Upper lobe of left lung (tissue), 6 donors: ENCODE data around the gene TUT7. TPM values are rescaled to one million over a fixed set of nuclear protein-coding genes. Genes with fewer than 3 reads are reported as not detected.

Experiments
- ATAC-seq, 2 donors: fragments of 200-7000 bp; cut with Tn5 transposase; one replicate each; pipeline ENCODE4 v1.9.1; 2022; ENCODE audit warnings: mild to moderate bottlenecking in 2 of 2, moderate library complexity in 2 of 2; ENCODE audit not compliant: low FRiP score in 2 of 2
- DNase-seq, 2 donors: peaks; one replicate each; pipeline ENCODE4 v3.0.0-alpha.2; 2019 to 2020
- H3K27ac ChIP-seq, 4 donors: fragments of 200-600 bp; sonication (generic); one replicate each; pipeline ENCODE4 v1.5.1; 2016 to 2019
- H3K27me3 ChIP-seq, 4 donors: fragments of 200-600 bp; sonication (generic); one replicate each; pipeline ENCODE4 v1.5.1; 2017 to 2019
- H3K36me3 ChIP-seq, 4 donors: fragments of 200-600 bp; sonication (generic); one replicate each; pipeline ENCODE4 v1.5.1; 2016 to 2019
- H3K4me1 ChIP-seq, 4 donors: fragments of 200-600 bp; sonication (generic); one replicate each; pipeline ENCODE4 v1.5.1; 2018 to 2019
- H3K4me3 ChIP-seq, 4 donors: fragments of 200-600 bp; sonication (generic); one replicate each; pipeline ENCODE4 v1.5.1; 2017 to 2019; ENCODE audit warnings: mild to moderate bottlenecking in 2 of 4, moderate library complexity in 1 of 4
- H3K9me3 ChIP-seq, 4 donors: fragments of 200-600 bp; sonication (generic); one replicate each; pipeline ENCODE4 v1.5.1; 2018 to 2019
- CTCF ChIP-seq, 6 experiments: fragments of 450-650 bp in 4 of 6; fragments of 200-600 bp in 2 of 6; sonication (generic) in 2 of 6; IDR thresholded peaks; one replicate each; pipeline ENCODE4 v1.5.1; 2016 to 2019; ENCODE audit warnings: antibody characterized with exemption in 6 of 6
- EP300 ChIP-seq, 4 donors: sonication (generic); formaldehyde crosslinking; IDR thresholded peaks; one replicate each; pipeline ENCODE4 v1.5.1; 2017; ENCODE audit warnings: antibody characterized with exemption in 4 of 4, control low read depth in 2 of 4
- POLR2A ChIP-seq, 4 donors: fragments of 450-650 bp; IDR thresholded peaks; one replicate each; pipeline ENCODE4 v1.5.1; 2016 to 2017; ENCODE audit warnings: antibody characterized with exemption in 4 of 4, mild to moderate bottlenecking in 2 of 4
- POLR2AphosphoS5 ChIP-seq, 2 donors: sonication (generic); formaldehyde crosslinking; IDR thresholded peaks; one replicate each; pipeline ENCODE4 v1.5.1; 2017; ENCODE audit warnings: antibody characterized with exemption in 2 of 2
- WGBS, 2 donors: methylation state at CpG; one replicate each; pipeline ENCODE4 v1.1.5; 2017 to 2018; 5-methylcytosine and 5-hydroxymethylcytosine counted together
- total RNA-seq, 6 donors: library from RNA; depleted of rRNA in 4 of 6; stranded (reverse); fragments of >200 nt in 4 of 6; gene quantifications; one replicate each; pipeline versions ENCODE4 v1.1.0 to v1.2.1, GENCODE V29; 2016 to 2021
- donor health status: DM: no; HTN: no; CAD: no; lungs with moderate emphysema.
- donor health status: DM: no; HTN: yes; CAD: no; lungs with severe emphysema.

The TUT7 gene
- total RNA-seq, 6 donors from 2014 or later: 28.6 to 159 (median 47.3) TPM

DNA sequence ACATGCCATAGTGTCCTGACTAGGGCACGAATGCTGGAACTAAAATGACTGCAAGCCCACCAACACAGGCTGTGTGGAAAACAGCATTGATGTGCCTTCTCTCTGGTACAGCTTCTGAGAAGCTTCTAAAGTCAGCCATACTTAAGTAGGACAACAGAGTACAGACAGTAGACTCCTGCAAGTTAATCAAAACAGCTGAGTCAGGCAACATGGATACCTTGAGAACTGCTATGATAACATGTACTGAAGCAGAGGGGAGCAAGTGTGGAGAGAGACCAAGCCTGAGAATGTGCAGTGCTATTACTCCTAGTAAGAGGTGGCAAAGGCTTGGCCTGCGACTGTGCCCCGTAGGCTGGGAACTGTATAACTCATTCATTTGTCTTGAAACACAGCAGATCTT is 74.4 kb downstream of the TUT7 start:
- DNase-seq: no peak
- no peak for TF ChIP-seq POLR2A (IDR thresholded peaks at IDR 0.05)
- no peak for TF ChIP-seq EP300 (IDR thresholded peaks at IDR 0.05)
- no peak for TF ChIP-seq POLR2AphosphoS5 (IDR thresholded peaks at IDR 0.05)
- no peak for TF ChIP-seq CTCF (IDR thresholded peaks at IDR 0.05)
- Histone ChIP-seq H3K9me3 (no peaks in the 10 kb centered on the region), H3K27me3 (no peaks in the 10 kb centered on the region), H3K36me3 (peaks cover 0 to 3% (median 0%) of the 10 kb centered on the region in 4 donors), H3K4me3 (no peak overlapping the region), H3K27ac (no peak overlapping the region), H3K4me1 (peaks cover 23 to 53% (median 33%) of the 10 kb centered on the region in 4 donors)
- 91 to 98% methylated on average over 3 of the region's 3 CpGs for WGBS, 2 donors
- ATAC-seq: no peak

GRCh38 chr9:86277072-86277471 is 77.1 kb downstream of the TUT7 start:
- Histone ChIP-seq H3K4me1 (peaks cover 17 to 46% (median 27%) of the 10 kb centered on the region in 4 donors), H3K27me3 (no peaks in the 10 kb centered on the region), H3K9me3 (no peaks in the 10 kb centered on the region), H3K27ac (no peak overlapping the region), H3K4me3 (no peak overlapping the region), H3K36me3 (peaks cover 0 to 22% (median 12%) of the 10 kb centered on the region in 4 donors)
- WGBS, 2 donors: 24 to 52% methylated on average over 1 of the region's 1 CpG
- DNase-seq: no peak
- ATAC-seq: no peak
- TF ChIP-seq EP300 (IDR thresholded peaks at IDR 0.05) (no peak), CTCF (IDR thresholded peaks at IDR 0.05) (no peak), POLR2AphosphoS5 (IDR thresholded peaks at IDR 0.05) (no peak), POLR2A (IDR thresholded peaks at IDR 0.05) (no peak)

DNA sequence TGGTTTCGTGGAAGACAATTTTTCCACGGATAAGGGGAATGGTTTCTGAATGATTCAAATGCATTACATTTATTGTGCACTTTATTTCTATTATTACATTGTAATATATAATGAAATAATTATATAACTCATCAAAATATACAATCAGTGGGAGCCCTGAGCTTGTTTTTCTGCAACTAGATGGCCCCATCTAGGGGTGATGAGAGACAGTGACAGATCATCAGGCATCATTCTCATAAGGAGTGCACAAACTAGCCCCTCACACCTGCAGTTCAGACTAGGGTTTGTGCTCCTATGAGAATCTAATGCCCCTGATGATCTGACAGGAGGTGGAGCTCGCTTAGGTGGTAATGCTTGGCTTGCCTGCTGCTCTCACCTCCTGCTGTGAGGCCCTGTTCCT is 78.2 kb downstream of the TUT7 start:
- no peak overlapping the region for H3K4me3 ChIP-seq
- H3K27ac ChIP-seq: no peak overlapping the region
- H3K27me3 ChIP-seq: no peaks in the 10 kb centered on the region
- TF ChIP-seq EP300 (IDR thresholded peaks at IDR 0.05): no peak
- TF ChIP-seq POLR2A (IDR thresholded peaks at IDR 0.05): no peak
- no peak for TF ChIP-seq CTCF (IDR thresholded peaks at IDR 0.05)
- TF ChIP-seq POLR2AphosphoS5 (IDR thresholded peaks at IDR 0.05): no peak
- peaks cover 12 to 37% (median 21%) of the 10 kb centered on the region in 4 donors for H3K4me1 ChIP-seq
- WGBS, 2 donors: 94 to 96% methylated on average over 3 of the region's 3 CpGs
- peaks cover 0 to 33% (median 21%) of the 10 kb centered on the region in 4 donors for H3K36me3 ChIP-seq
- no peak for ATAC-seq
- no peaks in the 10 kb centered on the region for H3K9me3 ChIP-seq
- DNase-seq: no peak

GRCh38 chr9:86274821-86275643 is 79.2 kb downstream of the TUT7 start:
- Histone ChIP-seq H3K27me3 (no peaks in the 10 kb centered on the region), H3K9me3 (no peaks in the 10 kb centered on the region), H3K27ac (no peak overlapping the region), H3K4me3 (no peak overlapping the region), H3K4me1 (peaks cover 3 to 28% (median 13%) of the 10 kb centered on the region in 4 donors), H3K36me3 (peaks cover 0 to 34% (median 22%) of the 10 kb centered on the region in 4 donors)
- DNase-seq (no peak), ATAC-seq (no peak)
- 73 to 76% methylated on average over 7 of the region's 7 CpGs for WGBS, 2 donors
- no peak for TF ChIP-seq POLR2AphosphoS5 (IDR thresholded peaks at IDR 0.05)
- TF ChIP-seq CTCF (IDR thresholded peaks at IDR 0.05): no peak
- no peak for TF ChIP-seq POLR2A (IDR thresholded peaks at IDR 0.05)
- TF ChIP-seq EP300 (IDR thresholded peaks at IDR 0.05): no peak
